NB4 (cell line): ENCODE results near the gene RAB1A.

ENCODE experiments used
- CTCF ChIP-seq: IDR thresholded peaks from one replicate; pipeline ENCODE4 v1.5.1; 2012; ENCODE audit warnings: low read depth, low read length
- MAX ChIP-seq: IDR thresholded peaks from 2 replicates; pipeline ENCODE4 v1.6.1; 2011; ENCODE audit warnings: low read depth, low read length
- MYC ChIP-seq: IDR thresholded peaks from 2 replicates; pipeline ENCODE4 v1.6.1; 2011; ENCODE audit warnings: low read depth, low read length
- POLR2A ChIP-seq: IDR thresholded peaks from 2 replicates; pipeline ENCODE4 v1.6.1; 2011; ENCODE audit warnings: mild to moderate bottlenecking; ENCODE audit not compliant: insufficient read length; ENCODE audit errors: extremely low read depth

- no peak for TF ChIP-seq POLR2A
- no peak for TF ChIP-seq CTCF
- no peak for TF ChIP-seq MAX
- no peak for TF ChIP-seq MYC
Measured at GRCh38 chr2:65116645-65117044, 13.3 kb downstream of the RAB1A start.
